Neutrophil (primary cell): ENCODE results near the gene RPL18.
"Not testable (repeated sequence)": the region's sequence is repeated elsewhere in the genome, so short reads cannot be mapped to it uniquely, and the experiment has no call there.

Experiments used
- H3K27ac ChIP-seq: fragments of 200-600 bp; sonication (generic); 2 replicates; pipeline ENCODE4 v1.5.1; 2016; ENCODE audit warnings: mild to moderate bottlenecking, moderate library complexity
- H3K27me3 ChIP-seq: fragments of 200-600 bp; sonication (generic); 2 replicates; pipeline ENCODE4 v1.6.0; 2016; ENCODE audit warnings: mild to moderate bottlenecking
- H3K36me3 ChIP-seq: fragments of 200-600 bp; sonication (generic); 2 replicates; pipeline ENCODE4 v1.5.1; 2017
- H3K4me1 ChIP-seq, 2 experiments: fragments of 200-600 bp in 1 of 2; sonication (generic) in 1 of 2; 1 replicate in 1 of 2; 2 replicates in 1 of 2; pipeline versions ENCODE4 v1.5.1 to v1.6.1; 2013 to 2016; ENCODE audit warnings: low read depth in 1 of 2, low read length in 1 of 2, mild to moderate bottlenecking in 1 of 2, moderate library complexity in 1 of 2; ENCODE audit not compliant: control insufficient read depth in 1 of 2, insufficient read depth in 1 of 2
- H3K4me3 ChIP-seq, 2 experiments: fragments of 200-600 bp in 1 of 2; sonication (generic) in 1 of 2; 1 replicate in 1 of 2; 2 replicates in 1 of 2; pipeline ENCODE4 v1.5.1; 2013 to 2016; ENCODE audit warnings: low read depth in 1 of 2, low read length in 1 of 2, mild to moderate bottlenecking in 1 of 2, moderate library complexity in 1 of 2
- H3K9me3 ChIP-seq: fragments of 200-600 bp; sonication (generic); 2 replicates; pipeline ENCODE4 v1.5.1; 2016
- TF ChIP-seq, protein P1 (sequence below): fragments of 200-600 bp; sonication (generic); IDR thresholded peaks from 2 replicates; pipeline ENCODE4 v1.5.1; 2016; ENCODE audit warnings: antibody characterized with exemption

The RPL18 gene

GRCh38 chr19:48588670-48589401, 30.1 kb downstream of the RPL18 start:
- H3K36me3 ChIP-seq, result no peaks in the 10 kb centered on the region
- no peaks in the 10 kb centered on the region for H3K9me3 ChIP-seq
- peaks cover 28% of the 10 kb centered on the region for H3K27me3 ChIP-seq
- no peak overlapping the region for H3K27ac ChIP-seq
- peaks cover 9 to 11% of the 10 kb centered on the region in 2 experiments for H3K4me1 ChIP-seq
- TF ChIP-seq, protein P1, sequence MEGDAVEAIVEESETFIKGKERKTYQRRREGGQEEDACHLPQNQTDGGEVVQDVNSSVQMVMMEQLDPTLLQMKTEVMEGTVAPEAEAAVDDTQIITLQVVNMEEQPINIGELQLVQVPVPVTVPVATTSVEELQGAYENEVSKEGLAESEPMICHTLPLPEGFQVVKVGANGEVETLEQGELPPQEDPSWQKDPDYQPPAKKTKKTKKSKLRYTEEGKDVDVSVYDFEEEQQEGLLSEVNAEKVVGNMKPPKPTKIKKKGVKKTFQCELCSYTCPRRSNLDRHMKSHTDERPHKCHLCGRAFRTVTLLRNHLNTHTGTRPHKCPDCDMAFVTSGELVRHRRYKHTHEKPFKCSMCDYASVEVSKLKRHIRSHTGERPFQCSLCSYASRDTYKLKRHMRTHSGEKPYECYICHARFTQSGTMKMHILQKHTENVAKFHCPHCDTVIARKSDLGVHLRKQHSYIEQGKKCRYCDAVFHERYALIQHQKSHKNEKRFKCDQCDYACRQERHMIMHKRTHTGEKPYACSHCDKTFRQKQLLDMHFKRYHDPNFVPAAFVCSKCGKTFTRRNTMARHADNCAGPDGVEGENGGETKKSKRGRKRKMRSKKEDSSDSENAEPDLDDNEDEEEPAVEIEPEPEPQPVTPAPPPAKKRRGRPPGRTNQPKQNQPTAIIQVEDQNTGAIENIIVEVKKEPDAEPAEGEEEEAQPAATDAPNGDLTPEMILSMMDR, result peak; percentile 91
- H3K4me3 ChIP-seq, result peak overlapping the region; percentile 57 to 61

GRCh38 chr19:48587387-48587786, 31.6 kb downstream of the RPL18 start:
- H3K27me3 ChIP-seq, result peaks cover 28% of the 10 kb centered on the region
- H3K9me3 ChIP-seq, result no peaks in the 10 kb centered on the region
- no peaks in the 10 kb centered on the region for H3K36me3 ChIP-seq
- no peak overlapping the region for H3K4me3 ChIP-seq
- TF ChIP-seq, protein P1, result no peak
- no peak overlapping the region for H3K27ac ChIP-seq
- peaks cover 9 to 11% of the 10 kb centered on the region in 2 experiments for H3K4me1 ChIP-seq

- no peaks in the 10 kb centered on the region for H3K36me3 ChIP-seq
- H3K4me3 ChIP-seq, result no peak overlapping the region
- H3K4me1 ChIP-seq, result peaks cover 0 to 4% of the 10 kb centered on the region in 2 experiments
- no peaks in the 10 kb centered on the region for H3K9me3 ChIP-seq
- TF ChIP-seq, protein P1, result no peak
- H3K27ac ChIP-seq, result no peak overlapping the region
- peaks cover 16% of the 10 kb centered on the region for H3K27me3 ChIP-seq
These were observed 36.8 kb downstream of the RPL18 start for GRCh38 chr19:48582168-48582567.

DNA sequence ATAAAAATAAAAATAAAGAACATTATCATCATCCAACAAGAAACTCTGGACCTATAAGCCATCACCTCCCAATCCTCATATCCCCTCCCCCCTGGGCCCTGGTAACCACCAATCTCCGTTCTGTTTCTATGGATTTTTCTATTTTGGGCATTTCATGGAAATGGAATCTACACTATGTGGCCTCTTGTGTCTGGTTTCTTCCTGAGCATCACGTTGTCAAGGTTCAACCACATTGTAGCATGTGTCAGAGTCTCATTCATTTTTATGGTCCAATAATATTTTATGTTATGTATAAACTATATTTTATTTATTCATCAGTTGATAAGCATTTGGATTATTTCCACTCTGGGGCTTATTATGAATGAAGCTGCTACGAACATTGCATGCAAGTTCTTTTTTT, 40.1 kb downstream of the RPL18 start:
- H3K4me1 ChIP-seq, result peaks cover 0 to under 1% of the 10 kb centered on the region in 2 experiments
- no peaks in the 10 kb centered on the region for H3K27me3 ChIP-seq
- no peaks in the 10 kb centered on the region for H3K36me3 ChIP-seq
- H3K27ac ChIP-seq, result no peak overlapping the region
- H3K9me3 ChIP-seq, result no peaks in the 10 kb centered on the region
- TF ChIP-seq, protein P1, result no peak
- no peak overlapping the region for H3K4me3 ChIP-seq

GRCh38 chr19:48577908-48578307, 41.1 kb downstream of the RPL18 start:
- H3K4me1 ChIP-seq, H3K4me3 ChIP-seq, H3K27ac ChIP-seq, H3K27me3 ChIP-seq, H3K9me3 ChIP-seq, H3K36me3 ChIP-seq: not testable (repeated sequence)

DNA sequence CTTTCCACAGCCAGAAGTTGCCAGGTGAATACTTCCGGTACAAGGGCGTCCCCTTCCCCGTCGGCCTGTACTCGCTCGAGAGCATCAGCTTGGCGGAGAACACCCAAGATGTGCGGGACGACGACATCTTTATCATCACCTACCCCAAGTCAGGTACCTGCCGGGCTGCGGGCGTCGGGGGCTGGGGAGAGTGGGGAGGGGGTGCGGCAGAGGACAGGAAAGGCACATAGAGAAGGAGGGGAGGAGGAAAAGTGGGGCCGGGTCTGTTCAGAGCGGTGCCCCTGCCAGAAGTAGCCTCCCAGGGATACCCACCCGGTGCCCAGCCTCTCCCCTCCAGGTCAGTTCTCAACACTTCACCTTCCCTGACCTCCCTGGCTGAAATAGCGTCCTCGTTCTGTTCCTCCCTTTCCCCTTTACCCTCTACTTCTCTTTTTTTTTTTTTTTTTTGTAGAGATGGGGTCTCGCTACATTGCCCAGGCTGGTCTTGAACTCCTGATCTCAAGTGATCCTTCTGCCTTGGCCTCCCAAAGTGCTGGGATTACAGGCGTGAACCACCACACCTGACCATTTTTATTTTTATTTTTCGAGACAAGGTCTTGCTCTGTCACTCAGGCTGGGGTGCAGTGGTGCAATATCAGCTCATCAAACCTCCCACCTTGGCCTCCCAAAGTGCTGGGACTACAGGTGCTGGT, 42.9 kb downstream of the RPL18 start:
- Histone ChIP-seq H3K9me3 (no peaks in the 10 kb centered on the region), H3K4me3 (no peak overlapping the region), H3K27ac (no peak overlapping the region), H3K27me3 (no peaks in the 10 kb centered on the region), H3K36me3 (no peaks in the 10 kb centered on the region), H3K4me1 (no peaks in the 10 kb centered on the region)
- TF ChIP-seq, protein P1, result no peak
